ENCODE results near the gene HSD17B11.
"Not testable (repeated sequence)": the region's sequence is repeated elsewhere in the genome, so short reads cannot be mapped to it uniquely, and the experiment has no call there.

HSD17B11 gene, protein sequence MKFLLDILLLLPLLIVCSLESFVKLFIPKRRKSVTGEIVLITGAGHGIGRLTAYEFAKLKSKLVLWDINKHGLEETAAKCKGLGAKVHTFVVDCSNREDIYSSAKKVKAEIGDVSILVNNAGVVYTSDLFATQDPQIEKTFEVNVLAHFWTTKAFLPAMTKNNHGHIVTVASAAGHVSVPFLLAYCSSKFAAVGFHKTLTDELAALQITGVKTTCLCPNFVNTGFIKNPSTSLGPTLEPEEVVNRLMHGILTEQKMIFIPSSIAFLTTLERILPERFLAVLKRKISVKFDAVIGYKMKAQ

DNA sequence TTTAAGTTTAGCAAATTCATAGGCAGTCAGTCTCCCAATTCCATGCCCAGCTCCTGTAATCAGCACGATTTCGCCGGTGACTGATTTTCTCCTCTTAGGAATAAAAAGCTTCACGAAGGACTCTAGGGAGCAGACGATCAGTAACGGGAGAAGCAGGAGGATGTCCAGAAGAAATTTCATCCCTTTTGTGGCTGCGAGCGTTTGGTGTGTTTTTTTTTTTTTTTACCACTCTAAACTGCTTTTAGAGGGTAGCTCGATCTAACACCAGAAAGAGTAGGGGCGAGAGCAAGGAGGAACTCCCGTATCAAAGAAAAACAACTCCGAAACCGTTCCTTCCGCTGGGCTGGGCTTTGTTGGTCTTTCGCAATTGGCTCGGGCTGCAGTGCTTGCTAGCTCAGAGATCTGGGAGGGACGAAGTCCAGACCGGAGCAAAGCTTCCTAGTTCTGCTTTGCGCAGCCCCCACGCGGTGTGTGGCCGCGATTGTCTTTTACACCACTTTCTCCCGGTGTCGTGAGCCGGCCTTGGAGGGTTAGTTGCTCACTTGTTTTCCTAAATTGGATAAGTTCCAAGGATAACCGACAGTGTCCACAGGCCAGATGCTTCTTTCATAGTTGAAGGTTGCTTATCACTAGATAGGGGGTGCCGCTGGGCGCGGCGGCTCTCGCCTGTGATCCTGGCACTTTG lies at the start of gene HSD17B11:
TSS of gene HSD17B11 (minus strand) at position 298 of the 685 bp plus-strand sequence. CDS start at position 180, 118 bp downstream.
- DNase-seq (ENCODE audit: low read depth): peak; percentile 69

DNA sequence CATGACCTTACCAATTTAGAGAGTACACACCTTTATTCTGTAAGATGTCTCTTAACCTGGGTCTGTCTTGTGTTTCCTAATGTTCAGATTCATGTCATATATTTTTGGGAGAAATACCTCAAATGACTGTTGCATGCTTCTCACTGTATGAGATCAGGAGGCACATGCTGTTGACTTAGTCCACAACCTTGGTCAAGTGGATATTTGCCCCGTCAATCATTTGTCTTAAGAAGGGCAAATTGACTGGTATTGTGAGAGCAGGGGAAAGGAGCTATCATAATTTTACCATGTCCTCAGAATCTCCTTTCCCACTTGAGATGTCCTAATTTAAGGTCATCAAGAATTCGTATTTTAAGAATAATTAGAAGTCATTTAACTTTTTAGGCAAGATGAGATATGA lies 42.4 kb upstream of the HSD17B11 start:
- no peak for DNase-seq (ENCODE audit: low read depth)

DNA sequence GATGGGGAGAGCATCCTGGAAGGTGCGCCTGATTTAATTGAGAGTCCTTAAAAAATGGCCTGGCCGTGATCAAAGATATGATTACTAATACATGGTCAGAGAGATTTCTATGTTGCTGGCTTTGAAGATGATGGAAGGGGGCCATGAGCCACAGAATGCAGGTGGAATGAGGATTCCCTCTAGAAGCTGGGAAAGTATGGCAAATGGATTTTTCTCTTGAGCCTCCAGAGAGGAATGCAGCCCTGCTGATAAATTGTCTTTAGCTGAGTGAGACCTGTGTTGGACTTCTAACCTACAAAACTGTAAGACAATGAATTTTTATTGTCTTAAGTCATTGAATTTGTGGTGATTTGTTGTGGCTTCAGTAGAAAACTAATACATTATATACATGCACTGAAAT lies 39.0 kb upstream of the HSD17B11 start:
- DNase-seq (ENCODE audit: low read depth): no peak

DNA sequence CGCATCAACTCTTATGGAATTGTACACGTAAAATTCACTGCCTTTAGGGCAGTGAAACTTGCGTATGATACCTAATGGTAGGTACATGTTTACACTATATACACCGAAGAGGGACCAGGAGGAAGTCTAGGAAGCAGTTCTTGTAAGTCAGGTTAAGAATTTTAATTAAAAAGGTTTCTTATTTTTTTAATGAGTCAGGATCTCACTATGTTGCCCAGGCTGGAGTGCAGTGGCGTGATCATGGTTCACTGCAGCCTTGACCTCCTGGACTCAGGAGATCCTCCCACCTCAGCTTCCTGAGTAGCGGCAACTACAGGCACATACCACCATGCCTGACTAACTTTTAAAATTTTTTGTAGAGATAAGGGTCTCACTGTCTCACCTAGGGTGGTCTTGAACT lies 38.0 kb upstream of the HSD17B11 start:
- DNase-seq (ENCODE audit: low read depth): no peak

DNA sequence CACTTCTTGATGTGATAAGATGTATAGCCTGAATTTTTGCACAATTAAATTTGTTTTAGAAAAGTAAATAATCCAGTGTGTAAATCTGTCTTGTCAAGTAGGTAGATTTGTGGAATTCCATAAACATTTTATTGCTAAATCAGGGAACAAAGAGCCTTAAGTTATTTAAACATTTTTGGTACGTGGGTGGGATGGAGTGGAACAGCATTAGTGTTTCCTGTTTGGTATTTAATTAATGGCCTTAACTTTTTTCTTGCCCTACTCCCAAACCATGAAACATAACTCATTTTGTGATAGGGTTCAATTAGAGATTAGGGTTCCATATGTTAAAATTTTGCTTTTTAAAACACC lies 36.5 kb upstream of the HSD17B11 start:
- no peak for DNase-seq (ENCODE audit: low read depth)

DNA sequence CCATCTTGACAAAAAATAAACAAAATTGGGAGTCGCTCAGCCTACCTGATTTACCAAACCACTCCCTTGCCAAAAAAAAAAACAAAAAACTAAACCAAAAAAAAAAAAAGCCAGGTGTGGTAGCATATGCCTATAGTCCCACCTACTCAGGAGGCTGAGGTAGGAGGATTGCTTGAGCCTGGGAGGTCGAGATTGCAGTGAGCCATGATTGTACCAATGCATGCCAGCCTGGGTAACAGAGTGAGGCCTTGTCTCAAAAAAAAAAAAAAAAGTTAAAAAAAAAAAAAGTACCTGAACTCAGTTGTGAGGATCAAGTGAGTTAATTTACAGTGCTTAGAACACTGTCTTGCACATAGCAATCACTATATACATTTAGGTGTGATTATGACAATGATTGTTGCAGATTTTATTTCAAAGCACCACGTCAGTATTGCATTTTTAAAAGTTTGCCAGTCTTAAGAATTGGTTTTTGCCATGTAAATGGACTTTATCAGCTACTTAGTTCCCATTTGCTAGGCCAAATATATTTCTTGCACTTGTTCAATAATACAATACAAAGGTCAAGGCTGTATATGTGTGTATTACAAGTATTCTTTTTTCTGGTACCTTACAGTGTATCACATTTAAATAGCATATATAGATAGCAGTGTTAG lies 36.0 kb upstream of the HSD17B11 start:
- no peak for DNase-seq (ENCODE audit: low read depth)

DNA sequence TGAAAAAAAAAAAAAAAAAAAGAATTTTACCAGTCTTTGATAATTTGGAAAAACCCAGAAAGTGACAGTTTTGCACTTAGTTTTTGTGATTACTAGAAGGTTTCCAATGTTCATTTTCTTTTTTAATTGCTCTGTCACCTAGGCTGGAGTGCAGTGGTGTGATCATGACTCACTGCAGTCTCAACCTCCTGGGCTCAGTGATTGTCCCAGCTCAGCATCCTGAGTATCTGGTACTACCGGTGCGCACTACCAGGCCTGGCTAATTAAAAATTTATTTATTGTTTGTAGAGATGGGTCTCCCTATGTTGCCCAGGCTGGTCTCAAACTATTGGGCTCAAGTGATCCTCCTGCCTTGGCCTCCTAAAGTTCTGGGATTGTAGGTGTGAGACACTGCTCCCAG lies 34.7 kb upstream of the HSD17B11 start:
- no peak for DNase-seq (ENCODE audit: low read depth)

DNA sequence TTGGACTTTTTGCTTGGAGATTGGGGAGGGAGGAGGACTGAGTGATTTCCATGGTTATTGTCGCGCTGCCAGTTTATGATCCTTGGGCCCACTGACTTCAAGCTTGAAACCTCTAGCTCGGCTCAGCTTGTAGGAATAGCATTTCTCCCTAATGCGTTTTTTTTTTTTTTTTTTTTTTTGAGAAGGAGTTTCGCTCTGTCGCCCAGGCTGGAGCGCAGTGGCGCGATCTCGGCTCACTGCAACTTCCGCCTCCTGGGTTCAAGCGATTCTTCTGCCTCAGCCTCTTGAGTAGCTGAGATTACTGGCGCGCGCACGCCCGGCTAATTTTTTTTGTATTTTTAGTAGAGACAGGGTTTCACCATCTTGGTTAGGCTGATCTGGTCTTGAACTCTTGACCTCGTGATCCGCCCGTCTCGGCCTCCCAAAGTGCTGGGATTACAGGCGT lies 33.1 kb upstream of the HSD17B11 start:
- not testable (repeated sequence) for DNase-seq (ENCODE audit: low read depth)

DNA sequence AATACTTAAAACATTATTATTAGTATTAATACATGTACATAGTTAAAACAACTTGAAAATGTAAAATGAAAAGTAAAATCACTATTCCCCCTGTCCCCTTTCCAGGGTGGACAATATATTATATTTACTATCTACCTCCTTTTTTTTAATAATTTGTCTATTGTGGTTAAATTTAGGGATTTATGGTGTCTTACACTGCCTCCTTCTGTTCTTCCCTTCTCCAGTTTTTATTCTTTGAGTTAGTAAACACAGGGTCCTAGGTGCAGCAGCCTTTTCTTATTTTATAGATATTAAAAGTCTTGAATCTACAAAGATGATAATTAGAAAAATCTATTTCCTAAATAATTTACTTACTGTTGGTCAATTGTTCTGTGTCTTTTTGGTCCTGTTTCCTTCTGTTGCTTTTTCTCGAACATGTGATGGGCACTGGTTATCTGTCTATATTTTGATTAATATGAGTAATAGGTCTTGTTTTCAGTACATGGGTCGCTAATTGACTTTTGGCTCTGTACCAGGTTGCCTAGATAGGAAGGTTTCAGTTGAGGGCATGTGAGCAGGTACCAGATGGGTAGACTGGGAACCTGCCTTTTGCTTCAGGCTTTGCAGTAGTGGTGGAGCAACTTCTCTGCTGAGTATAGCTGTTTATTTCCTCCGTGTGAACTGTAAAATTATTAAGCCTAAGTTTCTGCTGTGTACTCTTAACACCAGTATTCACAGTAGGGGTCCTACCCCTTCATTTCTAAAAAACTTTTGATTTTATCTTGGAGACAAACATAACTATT lies 32.5 kb upstream of the HSD17B11 start:
- no peak for DNase-seq (ENCODE audit: low read depth)

DNA sequence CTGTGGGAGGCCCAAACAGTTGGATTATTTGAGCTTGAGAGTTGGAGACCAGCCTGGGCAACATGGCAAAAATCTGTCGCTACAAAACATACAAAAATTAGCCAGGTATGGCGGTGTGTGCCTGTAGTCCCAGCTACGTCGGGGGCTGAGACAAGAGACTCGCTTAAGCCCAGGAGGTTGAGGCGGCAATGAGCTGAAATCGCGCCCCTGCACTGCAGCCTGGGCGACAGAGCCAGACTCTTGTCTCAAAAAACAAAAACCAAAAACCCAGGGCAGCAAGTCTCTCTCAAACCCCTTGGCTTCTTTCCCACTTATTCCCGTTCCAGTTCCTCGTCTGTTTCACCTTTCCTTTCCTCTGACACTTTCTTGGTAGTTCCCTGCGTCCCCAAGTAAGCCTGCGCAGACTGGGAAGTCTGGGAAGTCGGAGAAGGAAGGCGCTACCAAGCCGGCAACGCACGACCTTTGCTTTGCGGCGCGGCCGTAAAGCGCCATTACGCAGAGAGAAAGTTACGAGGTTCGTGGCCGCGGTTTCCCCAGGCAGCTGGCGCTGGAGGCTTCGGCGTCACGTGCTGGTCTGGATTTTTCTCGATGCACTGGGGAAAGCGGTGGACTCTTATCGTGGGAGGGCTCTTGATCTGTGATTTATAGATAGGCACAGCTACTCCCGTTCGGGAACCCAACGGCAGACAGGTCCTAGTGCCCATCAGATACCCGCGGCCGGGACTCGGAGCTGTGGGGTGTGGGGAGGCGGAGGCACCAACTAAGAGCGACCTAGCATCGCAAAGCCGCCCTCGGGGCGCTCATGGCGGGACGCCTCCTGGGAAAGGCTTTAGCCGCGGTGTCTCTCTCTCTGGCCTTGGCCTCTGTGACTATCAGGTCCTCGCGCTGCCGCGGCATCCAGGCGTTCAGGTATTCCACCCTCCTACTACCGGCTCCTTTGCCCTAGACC lies 31.4 kb upstream of the HSD17B11 start, which contains the start of gene NUDT9:
TSS of gene NUDT9 (plus strand) at position 470 of the 949 bp plus-strand sequence. CDS start at position 803, 333 bp downstream.
- DNase-seq (ENCODE audit: low read depth): peak; percentile 81

DNA sequence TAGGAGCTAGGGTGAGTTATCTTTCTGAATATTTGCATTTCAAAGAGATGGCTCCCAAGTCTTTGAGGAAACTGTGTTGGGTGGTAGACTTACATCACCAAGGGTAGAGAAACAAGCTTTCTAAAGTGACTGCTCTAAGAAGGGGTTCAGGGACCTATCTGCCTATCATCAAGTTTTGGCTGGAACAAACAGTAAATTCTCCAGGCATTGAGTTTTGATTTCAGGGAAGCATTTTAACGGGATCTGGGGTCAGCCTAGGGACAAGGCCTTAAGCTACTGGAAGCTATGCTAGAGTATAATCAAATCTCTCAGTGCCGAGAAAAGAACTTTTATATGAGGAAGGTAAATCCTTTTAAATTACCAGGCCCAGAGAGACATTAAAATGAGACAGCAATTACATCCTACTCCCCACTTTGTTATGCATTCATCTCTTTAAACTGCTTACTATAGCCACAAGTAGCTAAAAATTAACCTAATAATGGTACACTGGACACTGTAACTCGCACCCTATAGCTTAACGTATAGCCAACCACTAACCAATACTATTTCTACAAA lies 29.4 kb upstream of the HSD17B11 start:
- DNase-seq (ENCODE audit: low read depth): no peak

DNA sequence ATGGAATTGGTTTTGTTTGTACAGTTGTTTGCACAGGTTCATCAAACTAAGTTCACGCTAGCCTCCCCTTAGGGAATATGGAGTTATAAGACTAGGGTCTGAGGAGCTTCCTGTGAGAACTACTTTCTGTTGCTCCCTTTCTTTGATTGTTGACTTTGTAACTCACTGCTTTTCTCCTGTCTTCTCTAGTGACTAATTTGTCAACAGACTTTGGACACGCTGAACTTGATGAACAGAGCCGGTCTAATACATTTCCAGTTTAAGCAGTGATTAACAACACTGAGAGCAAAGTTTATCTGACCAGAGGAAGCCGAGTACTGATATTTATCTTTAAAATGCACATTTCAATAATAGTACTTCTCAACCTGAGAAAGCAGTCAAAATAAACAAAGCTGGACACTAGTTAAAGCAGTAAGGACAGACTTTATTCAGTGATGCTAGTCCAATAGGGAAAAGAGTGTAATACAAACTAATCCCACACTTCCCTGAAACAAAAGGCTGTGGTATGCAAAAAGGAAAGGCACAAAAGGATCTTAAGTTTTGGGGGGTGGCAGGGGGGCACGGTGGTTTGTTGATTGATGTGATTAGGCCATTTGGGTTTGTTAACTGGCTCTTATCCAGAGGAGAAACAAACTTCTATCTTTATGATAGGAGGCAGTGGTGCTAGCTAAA lies 28.7 kb upstream of the HSD17B11 start:
- no peak for DNase-seq (ENCODE audit: low read depth)

DNA sequence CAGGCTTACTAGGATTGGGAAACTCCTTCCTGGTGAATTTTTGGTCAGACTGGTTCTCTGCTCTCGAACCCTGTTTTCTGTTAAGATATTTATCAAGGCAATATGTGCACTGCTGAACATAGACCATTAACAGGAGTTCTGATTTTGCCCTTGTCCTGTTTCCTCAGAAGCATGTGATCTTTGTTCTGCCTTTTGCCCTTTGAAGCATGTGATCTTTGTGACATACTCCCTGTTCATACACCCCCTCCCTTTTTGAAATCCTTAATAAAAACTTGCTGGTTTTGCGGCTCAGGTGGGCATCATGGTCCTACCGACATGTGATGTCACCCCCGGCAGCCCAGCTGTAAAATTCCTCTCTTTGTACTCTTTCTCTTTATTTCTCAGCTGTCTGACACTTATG lies 27.4 kb upstream of the HSD17B11 start:
- not testable (repeated sequence) for DNase-seq (ENCODE audit: low read depth)

DNA sequence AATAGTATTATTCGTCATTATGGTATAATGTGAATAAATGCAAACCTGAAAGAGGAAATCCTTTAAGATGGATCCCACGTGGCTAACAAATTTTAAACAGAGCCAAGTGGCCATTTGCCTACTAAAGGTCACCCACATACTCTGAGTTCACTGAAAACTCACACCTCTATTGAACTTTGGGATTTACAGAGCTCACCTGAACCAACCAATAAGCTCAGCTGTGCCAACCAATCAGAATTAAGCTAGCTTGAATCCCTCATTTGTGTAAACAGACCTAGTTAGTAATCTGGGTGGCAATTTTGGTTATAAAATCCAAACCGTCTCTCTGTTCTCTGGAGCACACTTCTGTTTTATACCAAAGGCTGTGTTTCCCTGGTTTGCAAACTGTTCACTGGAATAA lies 26.0 kb upstream of the HSD17B11 start:
- DNase-seq (ENCODE audit: low read depth): no peak

DNA sequence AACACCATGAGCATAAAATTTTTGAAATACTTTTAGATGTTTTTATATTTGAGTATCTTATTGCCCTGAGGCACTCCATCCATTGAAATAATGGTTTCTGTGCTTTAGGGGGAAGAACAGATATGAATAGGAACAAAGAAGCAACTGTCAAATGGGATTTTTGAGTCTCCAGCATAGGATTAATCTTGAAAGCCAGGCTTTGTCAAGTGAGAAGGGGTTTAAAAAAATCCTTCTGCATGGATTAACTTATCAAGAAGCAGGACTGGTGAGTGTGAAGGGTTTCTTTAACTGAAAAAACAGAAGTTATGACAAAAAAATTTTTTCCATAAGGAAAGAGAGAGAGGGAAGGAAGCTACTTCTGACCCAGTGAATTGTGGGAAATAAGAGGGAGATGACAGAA lies 23.8 kb upstream of the HSD17B11 start:
- DNase-seq (ENCODE audit: low read depth): no peak

DNA sequence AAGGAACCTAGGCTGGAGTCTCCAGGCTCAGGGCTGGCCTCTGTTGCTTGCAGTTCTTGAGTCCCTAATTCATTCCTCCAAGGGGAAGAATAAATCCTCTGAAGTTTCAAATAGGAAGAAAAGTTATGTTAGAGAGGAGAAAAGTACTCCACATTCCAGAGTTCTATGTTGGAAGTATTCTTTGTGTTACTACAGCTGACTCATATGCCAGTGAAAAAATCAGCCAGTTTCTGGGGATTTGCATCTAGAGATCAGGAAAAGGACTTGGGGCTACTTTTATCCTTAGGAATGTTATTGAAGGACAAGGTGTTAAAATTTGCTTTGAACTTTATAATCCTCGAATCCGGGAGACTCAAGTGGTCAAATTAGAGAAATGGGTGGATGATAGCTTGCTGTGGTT lies 19.7 kb upstream of the HSD17B11 start:
- no peak for DNase-seq (ENCODE audit: low read depth)

DNA sequence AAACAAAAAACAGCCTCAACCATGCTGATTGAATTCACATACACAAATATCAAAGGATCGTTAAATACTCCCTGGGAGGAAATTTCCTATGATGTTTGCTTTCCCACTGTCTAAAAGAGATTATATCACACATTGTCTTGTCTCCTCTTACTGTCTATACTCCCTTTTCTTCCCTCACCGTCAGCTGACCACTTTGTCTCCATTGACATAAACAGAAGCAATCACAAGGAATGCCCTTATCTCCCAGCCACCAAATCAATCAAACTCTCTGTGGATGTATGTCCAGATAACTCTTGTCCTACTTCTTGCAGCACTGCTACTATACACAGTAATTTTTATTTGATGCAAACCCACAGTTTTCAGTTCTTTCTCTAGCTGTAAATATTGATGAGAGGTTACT lies 19.2 kb upstream of the HSD17B11 start:
- DNase-seq (ENCODE audit: low read depth): no peak

DNA sequence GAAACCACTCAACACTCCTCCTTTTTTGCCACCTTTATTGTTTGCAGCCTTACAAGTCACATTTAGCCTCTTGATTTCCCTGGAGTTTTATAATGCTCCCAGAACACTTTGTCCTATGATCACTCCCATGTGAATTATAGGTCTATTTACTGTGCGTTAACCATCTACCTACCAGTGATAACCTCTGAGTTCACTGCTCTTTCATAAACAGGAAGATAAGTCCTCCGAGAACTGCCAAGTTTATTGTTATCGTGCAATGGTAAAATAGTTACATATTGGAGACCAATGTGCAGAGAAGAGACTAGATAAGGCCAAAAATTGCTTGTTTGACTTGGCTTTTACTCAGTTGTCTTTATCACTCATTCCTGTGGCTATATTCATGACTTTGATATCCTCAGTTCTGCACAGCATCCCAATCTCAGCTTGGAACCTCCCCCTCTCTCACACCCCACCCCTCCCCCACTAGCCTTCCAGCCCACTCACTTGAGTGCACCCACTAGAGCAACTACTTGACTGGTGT lies 18.5 kb upstream of the HSD17B11 start:
- no peak for DNase-seq (ENCODE audit: low read depth)

DNA sequence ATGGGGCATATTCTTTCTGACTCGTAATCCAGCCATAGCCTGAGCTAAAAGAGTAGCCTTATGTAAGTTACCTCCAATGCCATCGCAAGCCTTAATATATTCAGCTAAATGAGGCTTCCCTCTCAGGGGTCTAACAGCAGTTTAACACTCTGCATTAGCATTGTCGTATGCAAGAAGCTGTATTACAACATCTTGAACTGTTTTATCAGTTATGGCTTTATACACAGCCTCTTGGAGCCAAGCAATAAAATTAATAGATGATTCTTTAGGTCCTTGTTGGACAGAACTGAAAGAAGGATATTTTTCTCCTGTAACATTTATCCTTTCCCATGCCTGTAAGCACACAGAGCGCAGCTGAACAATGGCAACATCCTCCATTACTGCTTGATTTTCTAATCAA lies 15.9 kb upstream of the HSD17B11 start:
- DNase-seq (ENCODE audit: low read depth): not testable (repeated sequence)

DNA sequence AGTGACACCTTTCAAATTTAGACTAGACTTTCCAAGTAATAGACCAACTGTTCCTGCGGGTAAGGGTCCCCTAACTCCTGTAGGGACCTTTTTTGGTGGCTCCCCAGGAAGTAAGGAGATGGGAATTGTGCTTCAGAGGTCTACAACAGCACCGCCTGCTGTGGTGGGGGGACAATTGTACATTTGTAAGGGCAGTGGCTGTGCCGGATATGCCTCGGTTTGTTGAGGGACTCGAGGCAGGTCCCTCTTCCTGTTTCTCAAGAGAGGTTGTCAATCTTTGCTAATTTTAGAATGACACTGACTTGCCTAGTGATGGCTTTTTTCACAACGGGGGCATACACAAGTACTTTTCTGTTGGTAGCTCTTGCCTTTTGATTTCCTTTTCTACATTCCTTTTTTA lies 15.5 kb upstream of the HSD17B11 start:
- DNase-seq (ENCODE audit: low read depth): no peak

All from T-helper 22 cell (primary cell).